Hepatocyte (in vitro differentiated cells): ENCODE measurements around the gene CXCR3. TPM values are rescaled to one million over a fixed set of nuclear protein-coding genes. Genes with fewer than 3 reads are reported as not detected.

Experiments used
- DNase-seq: peaks from one replicate; pipeline ENCODE4 v3.0.0-alpha.2; 2016; ENCODE audit warnings: low spot score
- H2AFZ ChIP-seq: fragments of 200-600 bp; sonication (generic); 2 replicates; pipeline ENCODE4 v1.6.0; 2016; ENCODE audit warnings: antibody characterized with exemption, mild to moderate bottlenecking
- H3K27ac ChIP-seq: fragments of 200-600 bp; sonication (generic); 2 replicates; pipeline ENCODE4 v1.5.1; 2016; ENCODE audit warnings: mild to moderate bottlenecking
- H3K27me3 ChIP-seq: fragments of 200-600 bp; sonication (generic); 2 replicates; pipeline ENCODE4 v1.6.1; 2016
- H3K36me3 ChIP-seq: fragments of 200-600 bp; sonication (generic); replicated peaks from 2 replicates; pipeline ENCODE4 v1.5.1; 2016; ENCODE audit warnings: low read depth; ENCODE audit not compliant: insufficient read depth
- H3K4me1 ChIP-seq: fragments of 200-600 bp; sonication (generic); 2 replicates; pipeline ENCODE4 v1.5.1; 2016; ENCODE audit warnings: mild to moderate bottlenecking, moderate library complexity; ENCODE audit not compliant: insufficient read depth
- H3K4me2 ChIP-seq: fragments of 200-600 bp; sonication (generic); 2 replicates; pipeline ENCODE4 v1.6.0; 2016
- H3K4me3 ChIP-seq: fragments of 200-600 bp; sonication (generic); 2 replicates; pipeline ENCODE4 v1.5.1; 2016; ENCODE audit warnings: mild to moderate bottlenecking
- H3K79me2 ChIP-seq: fragments of 200-600 bp; sonication (generic); 2 replicates; pipeline ENCODE4 v1.6.0; 2017; ENCODE audit warnings: mild to moderate bottlenecking
- H3K9me2 ChIP-seq: fragments of 200-600 bp; sonication (generic); replicated peaks from 2 replicates; pipeline ENCODE4 v1.6.0; 2017; ENCODE audit warnings: mild to moderate bottlenecking; ENCODE audit not compliant: insufficient read depth
- H3K9me3 ChIP-seq: fragments of 200-600 bp; sonication (generic); 2 replicates; pipeline ENCODE4 v1.5.1; 2016; ENCODE audit warnings: low read depth, mild to moderate bottlenecking
- H4K20me1 ChIP-seq: fragments of 200-600 bp; sonication (generic); 2 replicates; pipeline ENCODE4 v1.6.0; 2016; ENCODE audit warnings: mild to moderate bottlenecking; ENCODE audit not compliant: insufficient read depth, poor library complexity, severe bottlenecking
- EZH2 ChIP-seq: fragments of 200-600 bp; sonication (generic); IDR thresholded peaks from 2 replicates; pipeline ENCODE4 v1.6.1; 2016; ENCODE audit warnings: antibody characterized with exemption, mild to moderate bottlenecking, borderline replicate concordance
- EZH2phosphoT487 ChIP-seq: fragments of 200-600 bp; sonication (generic); IDR thresholded peaks from one replicate; pipeline ENCODE4 v1.6.1; 2018; ENCODE audit warnings: antibody characterized with exemption, mild to moderate bottlenecking, low read depth, moderate library complexity; ENCODE audit not compliant: unreplicated experiment, severe bottlenecking
- WGBS: methylation state at CpG from one replicate; pipeline ENCODE4 v1.1.6; 2016; ENCODE audit warnings: low lambda C conversion rate; ENCODE audit errors: missing lambda C conversion rate; 5-methylcytosine and 5-hydroxymethylcytosine counted together
- polyA plus RNA-seq: library from polyadenylated mRNA; unstranded; fragments of >200 nt; fragmentation: Nextera tagmentation; extraction: Ambion mirVana; gene quantifications from 2 replicates; pipeline ENCODE4 v1.2.1, GENCODE V29; 2016
- total RNA-seq: library from RNA; depleted of rRNA; stranded (reverse); fragments of >200 nt; gene quantifications from 2 replicates; pipeline ENCODE4 v1.2.3, GENCODE V29; 2014
- TF ChIP-seq, protein P1 (sequence below): fragments of 200-600 bp; sonication (generic); IDR thresholded peaks from 2 replicates; pipeline ENCODE4 v1.5.1; 2016; ENCODE audit warnings: antibody characterized with exemption, mild to moderate bottlenecking; ENCODE audit not compliant: poor library complexity

Gene CXCR3
- total and polyA plus RNA-seq, 2 experiments from 2014 or later = not detected

DNA sequence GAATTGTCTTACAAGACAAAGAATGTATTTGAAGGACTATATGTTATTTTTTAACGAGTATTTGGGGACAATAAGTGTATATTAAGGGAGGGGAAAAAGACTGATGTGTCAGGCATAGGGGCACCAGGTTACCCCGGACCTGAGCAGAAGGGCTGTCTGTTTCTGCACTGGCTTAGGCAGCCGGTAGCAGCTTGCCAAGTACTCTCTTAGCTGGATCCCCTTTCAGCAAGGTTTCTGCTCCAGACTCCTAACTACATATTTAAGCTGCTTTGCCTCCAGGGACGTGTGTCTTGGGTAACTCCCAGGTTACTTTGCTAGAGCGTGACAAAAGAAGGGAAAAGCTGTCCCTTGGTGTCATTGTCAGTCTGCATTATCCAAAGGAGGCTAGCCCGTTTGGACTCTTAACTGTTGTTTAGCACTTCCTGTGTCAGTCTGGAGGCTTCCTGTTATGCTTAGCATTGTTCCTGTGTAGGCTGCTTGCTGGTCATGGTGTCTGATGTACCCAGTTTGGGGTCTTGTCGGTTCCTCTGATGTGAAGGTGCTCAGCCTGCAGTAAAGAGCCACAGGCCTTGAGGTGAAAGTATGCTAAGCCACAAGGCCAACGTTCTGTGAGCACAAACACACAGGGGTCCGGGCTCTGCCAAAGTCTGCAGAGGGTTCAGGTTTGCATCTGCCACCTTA lies 11.6 kb downstream of the CXCR3 start:
- Histone ChIP-seq H3K27me3 (no peaks in the 10 kb centered on the region), H3K4me3 (no peak overlapping the region), H3K36me3 (peaks cover 3% of the 10 kb centered on the region), H2AFZ (no peak overlapping the region), H3K9me2 (no peaks in the 10 kb centered on the region), H4K20me1 (no peaks in the 10 kb centered on the region), H3K4me2 (no peak overlapping the region), H3K79me2 (no peaks in the 10 kb centered on the region), H3K27ac (no peak overlapping the region), H3K4me1 (no peaks in the 10 kb centered on the region), H3K9me3 (no peaks in the 10 kb centered on the region)
- 68% methylated on average over 9 of the region's 9 CpGs for WGBS
- TF ChIP-seq EZH2 (no peak), EZH2phosphoT487 (no peak)
- TF ChIP-seq, protein P1, sequence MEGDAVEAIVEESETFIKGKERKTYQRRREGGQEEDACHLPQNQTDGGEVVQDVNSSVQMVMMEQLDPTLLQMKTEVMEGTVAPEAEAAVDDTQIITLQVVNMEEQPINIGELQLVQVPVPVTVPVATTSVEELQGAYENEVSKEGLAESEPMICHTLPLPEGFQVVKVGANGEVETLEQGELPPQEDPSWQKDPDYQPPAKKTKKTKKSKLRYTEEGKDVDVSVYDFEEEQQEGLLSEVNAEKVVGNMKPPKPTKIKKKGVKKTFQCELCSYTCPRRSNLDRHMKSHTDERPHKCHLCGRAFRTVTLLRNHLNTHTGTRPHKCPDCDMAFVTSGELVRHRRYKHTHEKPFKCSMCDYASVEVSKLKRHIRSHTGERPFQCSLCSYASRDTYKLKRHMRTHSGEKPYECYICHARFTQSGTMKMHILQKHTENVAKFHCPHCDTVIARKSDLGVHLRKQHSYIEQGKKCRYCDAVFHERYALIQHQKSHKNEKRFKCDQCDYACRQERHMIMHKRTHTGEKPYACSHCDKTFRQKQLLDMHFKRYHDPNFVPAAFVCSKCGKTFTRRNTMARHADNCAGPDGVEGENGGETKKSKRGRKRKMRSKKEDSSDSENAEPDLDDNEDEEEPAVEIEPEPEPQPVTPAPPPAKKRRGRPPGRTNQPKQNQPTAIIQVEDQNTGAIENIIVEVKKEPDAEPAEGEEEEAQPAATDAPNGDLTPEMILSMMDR = no peak
- no peak for DNase-seq

DNA sequence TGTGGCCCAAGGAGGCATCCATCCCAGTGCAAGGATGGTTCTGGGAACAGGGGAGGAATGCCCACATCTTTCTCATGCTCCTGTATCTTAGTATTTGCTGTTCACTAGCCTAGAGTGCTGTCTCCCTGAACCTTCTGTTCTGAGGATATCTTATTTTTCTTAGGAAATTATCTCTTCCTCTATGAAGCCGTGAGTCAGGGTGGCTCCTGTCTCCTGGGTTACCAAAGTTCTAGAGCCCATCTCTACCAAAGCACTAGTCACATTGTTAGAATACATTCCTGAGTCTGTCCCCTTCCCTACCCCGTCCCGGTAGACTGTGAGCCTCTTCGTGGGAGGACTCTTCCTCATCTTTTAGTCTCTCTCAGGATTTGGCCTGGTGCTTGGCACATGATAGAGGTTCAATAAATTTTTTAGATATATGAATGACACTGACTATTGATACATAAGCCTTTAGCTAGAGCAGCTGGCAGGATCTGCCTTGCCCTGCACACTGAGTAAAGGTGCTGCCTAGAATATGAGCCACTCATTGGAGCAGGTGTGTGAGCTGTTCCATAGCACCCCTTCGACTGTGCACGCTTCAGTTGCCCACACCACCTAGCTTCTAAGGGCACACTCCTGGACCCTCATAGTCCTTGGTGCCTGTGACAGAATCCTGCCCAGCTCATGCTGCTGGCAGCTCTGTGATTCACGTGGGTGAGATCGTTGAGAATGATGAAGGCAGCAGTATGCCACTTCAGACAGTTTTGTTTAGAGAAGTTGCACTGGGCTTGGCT lies 13.3 kb downstream of the CXCR3 start:
- H2AFZ ChIP-seq = no peak overlapping the region
- no peaks in the 10 kb centered on the region for H3K9me2 ChIP-seq
- no peak for DNase-seq
- H3K9me3 ChIP-seq = no peaks in the 10 kb centered on the region
- TF ChIP-seq EZH2 (no peak), EZH2phosphoT487 (no peak)
- TF ChIP-seq, protein P1 = no peak
- peaks cover 3% of the 10 kb centered on the region for H3K36me3 ChIP-seq
- H3K4me3 ChIP-seq = no peak overlapping the region
- no peaks in the 10 kb centered on the region for H3K4me1 ChIP-seq
- H3K79me2 ChIP-seq = no peaks in the 10 kb centered on the region
- no peaks in the 10 kb centered on the region for H3K27me3 ChIP-seq
- no peak overlapping the region for H3K27ac ChIP-seq
- no peaks in the 10 kb centered on the region for H4K20me1 ChIP-seq
- WGBS = 79% methylated on average over 8 of the region's 8 CpGs
- H3K4me2 ChIP-seq = no peak overlapping the region

DNA sequence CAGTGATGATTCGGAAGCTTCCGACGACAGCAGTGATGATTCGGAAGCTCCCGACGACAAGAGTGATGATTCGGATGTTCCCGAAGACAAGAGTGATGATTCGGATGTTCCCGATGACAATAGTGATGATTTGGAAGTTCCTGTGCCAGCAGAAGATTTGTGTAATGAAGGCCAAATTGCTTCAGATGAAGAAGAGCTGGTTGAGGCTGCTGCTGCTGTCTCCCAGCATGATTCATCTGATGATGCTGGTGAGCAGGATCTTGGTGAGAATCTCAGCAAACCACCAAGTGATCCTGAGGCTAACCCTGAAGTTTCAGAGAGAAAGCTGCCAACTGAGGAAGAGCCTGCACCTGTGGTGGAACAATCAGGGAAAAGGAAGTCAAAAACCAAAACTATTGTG lies 14.2 kb downstream of the CXCR3 start:
- H3K36me3 ChIP-seq = peaks cover 3% of the 10 kb centered on the region
- TF ChIP-seq EZH2 (no peak), EZH2phosphoT487 (no peak)
- TF ChIP-seq, protein P1 = no peak
- 96% methylated on average over 10 of the region's 10 CpGs for WGBS
- no peaks in the 10 kb centered on the region for H3K9me2 ChIP-seq
- no peak overlapping the region for H3K4me2 ChIP-seq
- H3K79me2 ChIP-seq = no peaks in the 10 kb centered on the region
- no peaks in the 10 kb centered on the region for H3K9me3 ChIP-seq
- no peaks in the 10 kb centered on the region for H3K27me3 ChIP-seq
- H4K20me1 ChIP-seq = no peaks in the 10 kb centered on the region
- H2AFZ ChIP-seq = no peak overlapping the region
- no peak for DNase-seq
- H3K4me1 ChIP-seq = no peaks in the 10 kb centered on the region
- no peak overlapping the region for H3K4me3 ChIP-seq
- no peak overlapping the region for H3K27ac ChIP-seq
